Endothelial cell of umbilical vein (primary cell): ENCODE data around the gene WARS2. TPM values are rescaled to one million over a fixed set of nuclear protein-coding genes. Genes with fewer than 3 reads are reported as not detected.

Source experiments
- BruUV-seq: library from RNA; stranded (reverse); fragments of 400-500 nt; replicated peaks from 2 replicates; lab custom pipeline; 2021; lab: Mats Ljungman, UMichigan
- CTCF ChIA-PET: fragments of 300-600, 350-600 bp; sonication (Branson Sonifier 250); formaldehyde crosslinking; loops from one replicate; lab custom pipeline; 2021; ENCODE audit warnings: antibody characterized with exemption, inconsistent platforms; lab: Charles Lee
- POLR2A ChIA-PET: fragments of 300-600, 350-600 bp; sonication (Branson Sonifier 250); formaldehyde crosslinking; loops from one replicate; lab custom pipeline; 2021; ENCODE audit warnings: antibody characterized with exemption, inconsistent platforms; lab: Charles Lee
- DNase-seq: peaks from one replicate; pipeline ENCODE4 v3.0.0-alpha.2; 2011; ENCODE audit warnings: low read depth, low spot score
- FAIRE-seq: peaks from 2 replicates; lab custom pipeline; 2011; peaks lifted over from hg19 to GRCh38; lab: Jason Lieb, UNC
- H2AFZ ChIP-seq: 2 replicates; pipeline ENCODE4 v1.6.0; 2012; ENCODE audit warnings: low read depth, low read length, control low read depth, inconsistent platforms
- H3K27ac ChIP-seq: 2 replicates; pipeline ENCODE4 v1.5.1; 2011; ENCODE audit warnings: low read depth, mild to moderate bottlenecking, control low read depth, low read length, moderate library complexity; ENCODE audit not compliant: insufficient read depth
- H3K27me3 ChIP-seq, 2 experiments: 2 replicates each; pipeline versions ENCODE4 v1.6.0 to v1.6.1; 2011; ENCODE audit warnings: low read length in 2 of 2, mixed read lengths in 1 of 2; ENCODE audit not compliant: control insufficient read depth in 2 of 2, insufficient read depth in 2 of 2
- H3K36me3 ChIP-seq, 2 experiments: 2 replicates in 1 of 2; 3 replicates in 1 of 2; pipeline ENCODE4 v1.5.1; 2011; ENCODE audit warnings: low read length in 2 of 2, mild to moderate bottlenecking in 1 of 2, moderate library complexity in 1 of 2; ENCODE audit not compliant: control insufficient read depth in 2 of 2, insufficient read depth in 2 of 2; ENCODE audit errors: extremely low read depth in 1 of 2
- H3K4me1 ChIP-seq: 3 replicates; pipeline ENCODE4 v1.5.1; 2011; ENCODE audit warnings: mild to moderate bottlenecking, low read length; ENCODE audit not compliant: control insufficient read depth, insufficient read depth; ENCODE audit errors: extremely low read depth
- H3K4me2 ChIP-seq: 2 replicates; pipeline ENCODE4 v1.6.1; 2011; ENCODE audit warnings: low read length, control low read depth, mixed read lengths; ENCODE audit not compliant: insufficient read depth
- H3K4me3 ChIP-seq, 3 experiments: fragments of 200-600 bp in 1 of 3; sonication (generic), shearing (Covaris generic) in 1 of 3; replicated peaks in 1 of 3; 2 replicates each; pipeline ENCODE4 v1.5.1; 2011 to 2016; ENCODE audit warnings: control low read depth in 3 of 3, low read length in 3 of 3, mild to moderate bottlenecking in 2 of 3, inconsistent platforms in 1 of 3, low read depth in 1 of 3, moderate library complexity in 1 of 3; ENCODE audit not compliant: insufficient read depth in 1 of 3
- H3K79me2 ChIP-seq: 2 replicates; pipeline ENCODE4 v1.6.0; 2012; ENCODE audit warnings: low read length, inconsistent platforms; ENCODE audit not compliant: control insufficient read depth, insufficient read depth
- H3K9ac ChIP-seq: replicated peaks from 2 replicates; pipeline ENCODE3; 2011; ENCODE audit warnings: low read length, control low read depth; ENCODE audit not compliant: insufficient read depth; ENCODE audit errors: extremely low read depth
- H3K9me1 ChIP-seq: replicated peaks from 3 replicates; pipeline ENCODE4 v1.6.0; 2011; ENCODE audit warnings: mild to moderate bottlenecking, low read length; ENCODE audit not compliant: control insufficient read depth, insufficient read depth; ENCODE audit errors: extremely low read depth
- H3K9me3 ChIP-seq: replicated peaks from 2 replicates; pipeline ENCODE4 v1.5.1; 2012; ENCODE audit warnings: low read length, inconsistent platforms; ENCODE audit not compliant: control insufficient read depth, insufficient read depth
- H4K20me1 ChIP-seq: replicated peaks from 2 replicates; pipeline ENCODE3; 2011; ENCODE audit warnings: mild to moderate bottlenecking, low read length; ENCODE audit not compliant: control insufficient read depth, insufficient read depth; ENCODE audit errors: extremely low read depth
- EZH2 ChIP-seq: IDR thresholded peaks from 2 replicates; pipeline ENCODE4 v1.6.1; 2012; ENCODE audit warnings: borderline replicate concordance, low read depth, mild to moderate bottlenecking, moderate library complexity, low read length, inconsistent platforms; ENCODE audit not compliant: severe bottlenecking
- FOS ChIP-seq: IDR thresholded peaks from 2 replicates; pipeline ENCODE4 v1.6.1; 2011; ENCODE audit warnings: mild to moderate bottlenecking, low read length, moderate library complexity, borderline replicate concordance; ENCODE audit not compliant: insufficient read depth
- GATA2 ChIP-seq: IDR thresholded peaks from 2 replicates; pipeline ENCODE4 v1.7.0; 2011; ENCODE audit warnings: low read depth, mild to moderate bottlenecking, moderate library complexity, mixed read lengths, low read length; ENCODE audit not compliant: insufficient read length, insufficient read depth
- JUN ChIP-seq: IDR thresholded peaks from 2 replicates; pipeline ENCODE4 v1.6.1; 2011; ENCODE audit warnings: borderline replicate concordance, low read depth; ENCODE audit not compliant: insufficient read length, insufficient read depth
- MAX ChIP-seq: IDR thresholded peaks from 2 replicates; pipeline ENCODE4 v1.6.1; 2011; ENCODE audit not compliant: insufficient read depth, insufficient read length
- POLR2A ChIP-seq: IDR thresholded peaks from 2 replicates; pipeline ENCODE4 v1.6.1; 2012; ENCODE audit warnings: low read depth, mild to moderate bottlenecking, control low read depth, low read length
- dilution Hi-C: fragments of 300-500 bp; cut with MboI; formaldehyde crosslinking; loops from one replicate; pipeline ENCODE4 v1.15.0; 2019; ENCODE audit warnings: low sequenced_read_pairs; ENCODE audit not compliant: extremely low pct_ligation_motif_present
- intact Hi-C: fragments of 100-400 bp; cut with micrococcal nuclease; formaldehyde crosslinking; loops from one replicate; pipeline ENCODE4 v1.10.0; 2022
- polyA plus RNA-seq, 4 experiments: library from polyadenylated mRNA; depleted of rRNA in 3 of 4; stranded (reverse) in 3 of 4; unstranded in 1 of 4; fragments of >200 nt; gene quantifications; 2 replicates each; pipeline versions ENCODE4 v1.2.1 to v1.2.3, GENCODE V29; 2011 to 2012; ENCODE audit warnings: missing spikeins in 1 of 4
- total RNA-seq: library from RNA; stranded (reverse); gene quantifications from 2 replicates; pipeline ENCODE4 v1.2.3, GENCODE V29; 2021
- TF ChIP-seq, protein P1 (sequence below), 2 donors: IDR thresholded peaks; 1 replicate in 1 of 2; 2 replicates in 1 of 2; pipeline ENCODE4 v1.5.1; 2011; ENCODE audit warnings: low read length in 2 of 2, mild to moderate bottlenecking in 2 of 2, moderate library complexity in 2 of 2, control low read depth in 1 of 2, inconsistent platforms in 1 of 2, low read depth in 1 of 2; ENCODE audit not compliant: insufficient read depth in 1 of 2; ENCODE audit errors: extremely low read depth in 1 of 2

WARS2 gene
- total and polyA plus RNA-seq, 2 donors (not counting 3 experiments of a cell fraction or from before 2014, with no cell fraction given) = 5.9 to 11.8 TPM

- DNase-seq = no peak
- H3K9me3 ChIP-seq = no peaks in the 10 kb centered on the region
- no peak overlapping the region for H2AFZ ChIP-seq
- BruUV-seq = no TSS peak
- no peak for TF ChIP-seq POLR2A
- no peak for TF ChIP-seq JUN
- no peak for TF ChIP-seq MAX
- no peak for TF ChIP-seq FOS
- TF ChIP-seq, protein P1, sequence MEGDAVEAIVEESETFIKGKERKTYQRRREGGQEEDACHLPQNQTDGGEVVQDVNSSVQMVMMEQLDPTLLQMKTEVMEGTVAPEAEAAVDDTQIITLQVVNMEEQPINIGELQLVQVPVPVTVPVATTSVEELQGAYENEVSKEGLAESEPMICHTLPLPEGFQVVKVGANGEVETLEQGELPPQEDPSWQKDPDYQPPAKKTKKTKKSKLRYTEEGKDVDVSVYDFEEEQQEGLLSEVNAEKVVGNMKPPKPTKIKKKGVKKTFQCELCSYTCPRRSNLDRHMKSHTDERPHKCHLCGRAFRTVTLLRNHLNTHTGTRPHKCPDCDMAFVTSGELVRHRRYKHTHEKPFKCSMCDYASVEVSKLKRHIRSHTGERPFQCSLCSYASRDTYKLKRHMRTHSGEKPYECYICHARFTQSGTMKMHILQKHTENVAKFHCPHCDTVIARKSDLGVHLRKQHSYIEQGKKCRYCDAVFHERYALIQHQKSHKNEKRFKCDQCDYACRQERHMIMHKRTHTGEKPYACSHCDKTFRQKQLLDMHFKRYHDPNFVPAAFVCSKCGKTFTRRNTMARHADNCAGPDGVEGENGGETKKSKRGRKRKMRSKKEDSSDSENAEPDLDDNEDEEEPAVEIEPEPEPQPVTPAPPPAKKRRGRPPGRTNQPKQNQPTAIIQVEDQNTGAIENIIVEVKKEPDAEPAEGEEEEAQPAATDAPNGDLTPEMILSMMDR (IDR thresholded peaks at IDR 0.05; ENCODE audit: extremely low read depth in 1 of 2, insufficient read depth in 1 of 2, low read depth in 1 of 2, low read length in 2 of 2) = no peak
- no peak for TF ChIP-seq EZH2
- TF ChIP-seq GATA2 = no peak
- no peaks in the 10 kb centered on the region for H3K79me2 ChIP-seq
- intact Hi-C loops (no loop called here), dilution Hi-C loops (no loop called here)
- H3K9me1 ChIP-seq = no peaks in the 10 kb centered on the region
- no peak overlapping the region for H3K9ac ChIP-seq
- ChIA-PET POLR2A (no interaction called here), CTCF (no interaction called here)
- H3K27ac ChIP-seq = no peak overlapping the region
- no peak for FAIRE-seq
- no peaks in the 10 kb centered on the region for H4K20me1 ChIP-seq
- H3K4me3 ChIP-seq = no peak overlapping the region
- H3K4me1 ChIP-seq = no peaks in the 10 kb centered on the region
- no peak overlapping the region for H3K4me2 ChIP-seq
- H3K27me3 ChIP-seq = no peaks in the 10 kb centered on the region
- no peaks in the 10 kb centered on the region for H3K36me3 ChIP-seq
These were observed 88.2 kb downstream of the WARS2 start for GRCh38 chr1:119052267-119052666.
